Body of pancreas (tissue), 4 donors: ENCODE data around the gene ZBED6.
"Not testable (repeated sequence)": the region's sequence is repeated elsewhere in the genome, so short reads cannot be mapped to it uniquely, and the experiment has no call there.

Experiments
- POLR2A ChIP-seq, 3 donors: fragments of 450-650 bp; IDR thresholded peaks; one replicate each; pipeline ENCODE4 v1.6.1; 2016; ENCODE audit warnings: antibody characterized with exemption in 3 of 3, mild to moderate bottlenecking in 2 of 3
- TF ChIP-seq, protein P1 (sequence below), 7 experiments: fragments of 450-650 bp in 4 of 7; fragments of 200-600 bp in 3 of 7; sonication (generic) in 3 of 7; IDR thresholded peaks; one replicate each; pipeline ENCODE4 v1.5.1; 2016 to 2019; ENCODE audit warnings: antibody characterized with exemption in 7 of 7

- TF ChIP-seq, protein P1, sequence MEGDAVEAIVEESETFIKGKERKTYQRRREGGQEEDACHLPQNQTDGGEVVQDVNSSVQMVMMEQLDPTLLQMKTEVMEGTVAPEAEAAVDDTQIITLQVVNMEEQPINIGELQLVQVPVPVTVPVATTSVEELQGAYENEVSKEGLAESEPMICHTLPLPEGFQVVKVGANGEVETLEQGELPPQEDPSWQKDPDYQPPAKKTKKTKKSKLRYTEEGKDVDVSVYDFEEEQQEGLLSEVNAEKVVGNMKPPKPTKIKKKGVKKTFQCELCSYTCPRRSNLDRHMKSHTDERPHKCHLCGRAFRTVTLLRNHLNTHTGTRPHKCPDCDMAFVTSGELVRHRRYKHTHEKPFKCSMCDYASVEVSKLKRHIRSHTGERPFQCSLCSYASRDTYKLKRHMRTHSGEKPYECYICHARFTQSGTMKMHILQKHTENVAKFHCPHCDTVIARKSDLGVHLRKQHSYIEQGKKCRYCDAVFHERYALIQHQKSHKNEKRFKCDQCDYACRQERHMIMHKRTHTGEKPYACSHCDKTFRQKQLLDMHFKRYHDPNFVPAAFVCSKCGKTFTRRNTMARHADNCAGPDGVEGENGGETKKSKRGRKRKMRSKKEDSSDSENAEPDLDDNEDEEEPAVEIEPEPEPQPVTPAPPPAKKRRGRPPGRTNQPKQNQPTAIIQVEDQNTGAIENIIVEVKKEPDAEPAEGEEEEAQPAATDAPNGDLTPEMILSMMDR (IDR thresholded peaks at IDR 0.05) = not testable (repeated sequence)
- TF ChIP-seq POLR2A (IDR thresholded peaks at IDR 0.05) = not testable (repeated sequence)
Observed at GRCh38 chr1:203829247-203829646, 33.8 kb downstream of the ZBED6 start.
